ENCODE measurements around the gene L1TD1. TPM values are rescaled to one million over a fixed set of nuclear protein-coding genes. Genes with fewer than 3 reads are reported as not detected.

The L1TD1 gene
- total RNA-seq, 1 donor from 2014 or later: 0.67 TPM

- Histone ChIP-seq H3K27me3 (peaks cover 27% of the 10 kb centered on the region), H3K4me3 (no peak overlapping the region), H3K27ac (no peak overlapping the region), H3K36me3 (no peaks in the 10 kb centered on the region), H3K9me3 (no peaks in the 10 kb centered on the region), H3K4me1 (no peaks in the 10 kb centered on the region)
- TF ChIP-seq, protein P1, sequence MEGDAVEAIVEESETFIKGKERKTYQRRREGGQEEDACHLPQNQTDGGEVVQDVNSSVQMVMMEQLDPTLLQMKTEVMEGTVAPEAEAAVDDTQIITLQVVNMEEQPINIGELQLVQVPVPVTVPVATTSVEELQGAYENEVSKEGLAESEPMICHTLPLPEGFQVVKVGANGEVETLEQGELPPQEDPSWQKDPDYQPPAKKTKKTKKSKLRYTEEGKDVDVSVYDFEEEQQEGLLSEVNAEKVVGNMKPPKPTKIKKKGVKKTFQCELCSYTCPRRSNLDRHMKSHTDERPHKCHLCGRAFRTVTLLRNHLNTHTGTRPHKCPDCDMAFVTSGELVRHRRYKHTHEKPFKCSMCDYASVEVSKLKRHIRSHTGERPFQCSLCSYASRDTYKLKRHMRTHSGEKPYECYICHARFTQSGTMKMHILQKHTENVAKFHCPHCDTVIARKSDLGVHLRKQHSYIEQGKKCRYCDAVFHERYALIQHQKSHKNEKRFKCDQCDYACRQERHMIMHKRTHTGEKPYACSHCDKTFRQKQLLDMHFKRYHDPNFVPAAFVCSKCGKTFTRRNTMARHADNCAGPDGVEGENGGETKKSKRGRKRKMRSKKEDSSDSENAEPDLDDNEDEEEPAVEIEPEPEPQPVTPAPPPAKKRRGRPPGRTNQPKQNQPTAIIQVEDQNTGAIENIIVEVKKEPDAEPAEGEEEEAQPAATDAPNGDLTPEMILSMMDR (IDR thresholded peaks at IDR 0.05): no peak
- no peak for DNase-seq
- no peak for ATAC-seq
- intact Hi-C loops (cut with DNase I): no loop called here
These were observed 3.6 kb downstream of the L1TD1 start for GRCh38 chr1:62198069-62198780.

GRCh38 chr1:62198781-62199125, 4.1 kb downstream of the L1TD1 start:
- peak; percentile 54 for ATAC-seq
- Histone ChIP-seq H3K9me3 (no peaks in the 10 kb centered on the region), H3K27ac (no peak overlapping the region), H3K4me3 (no peak overlapping the region), H3K4me1 (no peaks in the 10 kb centered on the region), H3K27me3 (peaks cover 22% of the 10 kb centered on the region), H3K36me3 (no peaks in the 10 kb centered on the region)
- TF ChIP-seq, protein P1 (IDR thresholded peaks at IDR 0.05): no peak
- intact Hi-C loops (cut with DNase I): no loop called here
- DNase-seq: no peak

DNA sequence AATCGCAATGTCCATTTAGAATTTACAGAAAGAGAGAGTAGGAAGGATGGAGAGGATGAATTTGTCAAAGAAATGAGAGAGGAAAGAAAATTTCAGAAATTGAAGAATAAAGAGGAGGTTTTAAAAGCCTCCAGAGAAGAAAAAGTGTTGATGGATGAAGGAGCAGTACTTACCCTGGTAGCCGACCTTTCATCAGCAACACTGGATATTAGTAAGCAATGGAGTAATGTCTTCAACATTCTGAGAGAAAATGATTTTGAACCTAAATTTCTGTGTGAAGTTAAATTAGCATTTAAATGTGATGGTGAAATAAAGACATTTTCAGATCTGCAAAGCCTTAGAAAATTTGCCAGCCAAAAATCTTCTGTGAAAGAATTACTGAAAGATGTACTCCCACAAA, 12.5 kb downstream of the L1TD1 start:
- Histone ChIP-seq H3K4me3 (no peak overlapping the region), H3K27ac (no peak overlapping the region), H3K9me3 (peaks cover 7% of the 10 kb centered on the region), H3K27me3 (no peaks in the 10 kb centered on the region), H3K4me1 (no peaks in the 10 kb centered on the region), H3K36me3 (no peaks in the 10 kb centered on the region)
- intact Hi-C loops (cut with DNase I): no loop called here
- TF ChIP-seq, protein P1 (IDR thresholded peaks at IDR 0.05): no peak
- peak; percentile 1 for DNase-seq
- no peak for ATAC-seq

- H3K9me3 ChIP-seq: peaks cover 7% of the 10 kb centered on the region
- H3K27ac ChIP-seq: no peak overlapping the region
- H3K4me1 ChIP-seq: no peaks in the 10 kb centered on the region
- ATAC-seq (no peak), DNase-seq (peak; percentile 30)
- no peaks in the 10 kb centered on the region for H3K27me3 ChIP-seq
- TF ChIP-seq, protein P1 (IDR thresholded peaks at IDR 0.05): no peak
- no peak overlapping the region for H3K4me3 ChIP-seq
- H3K36me3 ChIP-seq: no peaks in the 10 kb centered on the region
- intact Hi-C loops (cut with DNase I): no loop called here
These were observed 13.4 kb downstream of the L1TD1 start for GRCh38 chr1:62208087-62208486.

- Histone ChIP-seq H3K36me3 (no peaks in the 10 kb centered on the region), H3K4me1 (no peaks in the 10 kb centered on the region), H3K27me3 (no peaks in the 10 kb centered on the region), H3K27ac (no peak overlapping the region), H3K9me3 (peaks cover 7% of the 10 kb centered on the region), H3K4me3 (no peak overlapping the region)
- DNase-seq (no peak), ATAC-seq (no peak)
- TF ChIP-seq, protein P1 (IDR thresholded peaks at IDR 0.05): no peak
- intact Hi-C loops (cut with DNase I): no loop called here
These were observed 14.3 kb downstream of the L1TD1 start for GRCh38 chr1:62208970-62209369.

All from upper lobe of right lung (tissue), 1 donor.